HepG2 (cell line): Measurements from ENCODE around the gene FNDC8. TPM values are rescaled to one million over a fixed set of nuclear protein-coding genes. Genes with fewer than 3 reads are reported as not detected.
A peak's percentile ranks its signal among the peaks of the same experiment; 100 is the strongest.

Experiments used
- ATAC-seq: fragments of 200-7000 bp; cut with Tn5 transposase; 3 replicates; pipeline ENCODE4 v1.9.1; 2020; ENCODE audit warnings: mild to moderate bottlenecking, moderate library complexity
- BruUV-seq: library from RNA; stranded (reverse); fragments of 400-500 nt; replicated peaks from 2 replicates; lab custom pipeline; 2021; lab: Mats Ljungman, UMichigan
- CTCF ChIA-PET: fragments of 300-600 bp; formaldehyde crosslinking; extraction: SDS; loops from one replicate; lab custom pipeline; 2021; ENCODE audit warnings: low total read pairs, inconsistent platforms, low intra/inter-chr PET ratio; lab: Yijun Ruan, JAX
- POLR2A ChIA-PET: fragments of 350-600 bp; sonication (Branson Sonifier 250); formaldehyde crosslinking; loops from one replicate; lab custom pipeline; 2020; ENCODE audit warnings: antibody characterized with exemption, inconsistent platforms; lab: Yijun Ruan, JAX
- DNase-seq: peaks from one replicate; pipeline ENCODE4 v3.0.0-alpha.2; 2015; ENCODE audit warnings: low spot score
- FAIRE-seq: peaks from 3 replicates; lab custom pipeline; 2011; peaks lifted over from hg19 to GRCh38; lab: Jason Lieb, UNC
- H2AFZ ChIP-seq: one replicate; pipeline ENCODE4 v1.6.1; 2011; ENCODE audit warnings: low read length, inconsistent platforms
- H3K27ac ChIP-seq: fragments of 300-600 bp; 3 replicates; pipeline ENCODE4 v1.8.0; 2011; ENCODE audit warnings: mixed run types, mild to moderate bottlenecking, mixed read lengths, low read length, inconsistent platforms; ENCODE audit not compliant: insufficient read depth; ENCODE audit errors: extremely low read length
- H3K27me3 ChIP-seq, 2 experiments: fragments of 200-600 bp in 1 of 2; 2 replicates in 1 of 2; 3 replicates in 1 of 2; pipeline versions ENCODE4 v1.6.0 to v1.8.0; 2011; ENCODE audit warnings: low read length in 2 of 2, mild to moderate bottlenecking in 2 of 2, moderate library complexity in 2 of 2, inconsistent platforms in 1 of 2; ENCODE audit not compliant: insufficient read depth in 2 of 2, control insufficient read depth in 1 of 2
- H3K36me3 ChIP-seq, 2 experiments: fragments of 200-600 bp in 1 of 2; replicated peaks in 1 of 2; 2 replicates in 1 of 2; 3 replicates in 1 of 2; pipeline versions ENCODE4 v1.5.1 to v1.8.0; 2011; ENCODE audit warnings: low read length in 2 of 2, inconsistent platforms in 1 of 2; ENCODE audit not compliant: insufficient read depth in 2 of 2, control insufficient read depth in 1 of 2
- H3K4me1 ChIP-seq: 2 replicates; pipeline ENCODE4 v1.5.1; 2012; ENCODE audit warnings: low read length, inconsistent platforms; ENCODE audit not compliant: insufficient read depth
- H3K4me2 ChIP-seq: 2 replicates; pipeline ENCODE4 v1.6.0; 2011; ENCODE audit warnings: low read depth, low read length, inconsistent platforms
- H3K4me3 ChIP-seq, 3 experiments: fragments of 200-600 bp in 1 of 3; sonication (generic), shearing (Covaris generic) in 1 of 3; replicated peaks in 1 of 3; 2 replicates each; pipeline ENCODE4 v1.5.1; 2011 to 2016; ENCODE audit warnings: low read length in 3 of 3, inconsistent platforms in 2 of 3, low read depth in 2 of 3, mild to moderate bottlenecking in 2 of 3, control low read depth in 1 of 3, mixed read lengths in 1 of 3; ENCODE audit not compliant: insufficient read depth in 1 of 3
- H3K79me2 ChIP-seq: one replicate; pipeline ENCODE4 v1.6.1; 2011; ENCODE audit warnings: low read length, inconsistent platforms; ENCODE audit not compliant: insufficient read depth
- H3K9ac ChIP-seq: 2 replicates; pipeline ENCODE4 v1.6.0; 2011; ENCODE audit warnings: mild to moderate bottlenecking, low read depth, low read length, inconsistent platforms; ENCODE audit not compliant: insufficient read depth
- H3K9me3 ChIP-seq: 2 replicates; pipeline ENCODE4 v1.5.1; 2012; ENCODE audit warnings: mild to moderate bottlenecking, low read length
- H4K20me1 ChIP-seq: 2 replicates; pipeline ENCODE4 v1.6.0; 2011; ENCODE audit warnings: inconsistent platforms, mild to moderate bottlenecking, low read length, moderate library complexity; ENCODE audit not compliant: insufficient read depth
- ATF7 ChIP-seq, 2 experiments: fragments of 450-650 bp in 1 of 2; sonication (generic) in 1 of 2; formaldehyde crosslinking in 1 of 2; IDR thresholded peaks; 2 replicates each; pipeline versions ENCODE4 v1.4.0 to v1.6.1; 2016 to 2020; ENCODE audit warnings: antibody characterized with exemption in 1 of 2, mild to moderate bottlenecking in 1 of 2, missing genetic modification reagents in 1 of 2
- CREB1 ChIP-seq, 2 experiments: fragments of 450-650 bp in 1 of 2; IDR thresholded peaks; 2 replicates each; pipeline ENCODE4 v1.6.1; 2016 to 2017; ENCODE audit warnings: control low read depth in 1 of 2, mild to moderate bottlenecking in 1 of 2, missing compliant biosample characterization in 1 of 2, missing genetic modification characterization in 1 of 2
- PHF21A ChIP-seq: sonication (generic); formaldehyde crosslinking; IDR thresholded peaks from 2 replicates; pipeline ENCODE4 v1.5.0; 2020; ENCODE audit warnings: mild to moderate bottlenecking, missing genetic modification reagents
- SIN3A ChIP-seq: IDR thresholded peaks from 2 replicates; pipeline ENCODE4 v1.6.1; 2011; ENCODE audit warnings: low read depth, mild to moderate bottlenecking, control low read depth, low read length, borderline replicate concordance
- ZC3H13 ChIP-seq: sonication (generic); formaldehyde crosslinking; IDR thresholded peaks from 2 replicates; pipeline ENCODE4 v1.8.1; 2023; ENCODE audit warnings: mild to moderate bottlenecking, missing genetic modification reagents, moderate library complexity
- ZNF235 ChIP-seq: sonication (generic); formaldehyde crosslinking; IDR thresholded peaks from 2 replicates; pipeline ENCODE4 v1.8.1; 2023; ENCODE audit warnings: mild to moderate bottlenecking, missing genetic modification reagents, borderline replicate concordance
- ZNF550 ChIP-seq: sonication (generic); formaldehyde crosslinking; IDR thresholded peaks from 2 replicates; pipeline ENCODE4 v1.4.0; 2020; ENCODE audit warnings: mild to moderate bottlenecking, missing genetic modification reagents, borderline replicate concordance
- ZNF564 ChIP-seq: sonication (generic); formaldehyde crosslinking; IDR thresholded peaks from 2 replicates; pipeline ENCODE4 v1.8.1; 2023; ENCODE audit warnings: mild to moderate bottlenecking, missing genetic modification reagents
- WGBS: methylation state at CpG from one replicate; pipeline ENCODE4 v1.1.6; 2017; ENCODE audit warnings: low lambda C conversion rate; 5-methylcytosine and 5-hydroxymethylcytosine counted together
- in situ Hi-C: cut with HindIII; loops from 2 replicates; pipeline ENCODE4 v1.10.0; 2017; ENCODE audit warnings: low pct_unique_long_range_greater_than_20kb; ENCODE audit not compliant: extremely low pct_ligation_motif_present
- intact Hi-C: fragments of 100-400 bp; cut with micrococcal nuclease; formaldehyde crosslinking; loops from one replicate; pipeline ENCODE4 v1.10.0; 2022; ENCODE audit not compliant: unreplicated experiment
- polyA plus RNA-seq, 8 experiments: library from polyadenylated mRNA; depleted of rRNA in 3 of 8; stranded (reverse) in 7 of 8; unstranded in 1 of 8; fragments of >200 nt; fragmentation: Illumina TruSeq in 4 of 8; extraction: Trizol in 4 of 8; gene quantifications; 2 replicates each; pipeline versions ENCODE4 v1.2.1 to v1.2.3, GENCODE V29; 2011 to 2016; ENCODE audit warnings: low read depth in 4 of 8, missing spikeins in 1 of 8, mixed read lengths in 1 of 8; ENCODE audit not compliant: insufficient read depth in 1 of 8
- total RNA-seq, 5 experiments: library from RNA; depleted of rRNA; stranded (reverse); fragments of >200 nt; fragmentation: Illumina TruSeq; extraction: Trizol; gene quantifications; 2 replicates each; pipeline ENCODE4 v1.2.3, GENCODE V29; 2016; ENCODE audit warnings: low read depth in 1 of 5
- TF ChIP-seq, protein P1 (sequence below): sonication (generic); formaldehyde crosslinking; IDR thresholded peaks from 2 replicates; pipeline ENCODE4 v1.4.0; 2020; ENCODE audit warnings: mild to moderate bottlenecking, missing genetic modification reagents, borderline replicate concordance
- TF ChIP-seq, protein P2 (sequence below), 2 experiments: sonication (generic) in 1 of 2; formaldehyde crosslinking in 1 of 2; IDR thresholded peaks; 2 replicates each; pipeline versions ENCODE4 v1.5.1 to v1.6.1; 2011 to 2020; ENCODE audit warnings: borderline replicate concordance in 1 of 2, low read depth in 1 of 2, low read length in 1 of 2, mild to moderate bottlenecking in 1 of 2, missing genetic modification reagents in 1 of 2, moderate library complexity in 1 of 2

The FNDC8 gene
- total and polyA plus RNA-seq, 2 of the 13 experiments (the other 11 are each of a cell fraction or from before 2014, with no cell fraction given): not detected

DNA sequence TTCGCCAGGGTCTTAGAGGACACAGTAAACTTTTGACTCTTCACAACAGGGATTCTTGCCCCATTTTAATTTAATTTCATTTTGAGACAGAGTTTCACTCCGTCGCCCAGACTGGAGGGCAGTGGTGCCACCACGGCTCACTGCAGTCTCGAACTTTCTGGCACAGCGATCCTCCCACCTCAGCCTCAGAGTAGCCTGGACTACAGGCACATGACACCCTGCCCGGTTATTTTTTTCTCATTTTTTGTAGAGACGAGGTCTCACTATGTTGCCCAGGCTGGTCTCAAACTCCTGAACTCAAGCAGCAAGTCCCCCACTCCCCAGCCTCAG lies 21.0 kb downstream of the FNDC8 start:
- POLR2A ChIA-PET: no interaction called here
- BruUV-seq: no TSS peak

DNA sequence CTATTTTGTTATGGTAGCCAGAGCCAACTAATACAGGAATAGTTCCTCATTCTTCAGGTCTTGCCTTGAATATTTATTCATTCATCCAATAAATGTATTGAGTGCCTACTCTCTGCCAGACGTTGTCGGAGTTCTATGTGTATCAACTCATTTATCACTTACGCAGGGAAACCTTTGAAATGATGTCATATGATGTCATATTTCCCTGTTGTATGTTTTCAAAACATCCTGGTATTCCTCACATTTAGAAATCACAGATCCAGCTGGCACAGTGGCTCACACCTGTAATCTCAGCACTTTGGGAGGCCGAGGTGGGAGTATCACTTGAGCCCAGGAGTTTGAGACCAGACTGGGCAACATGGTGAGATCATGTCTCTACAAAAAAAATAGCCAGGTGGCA lies 23.4 kb downstream of the FNDC8 start:
- H3K4me1 ChIP-seq: peaks cover 39% of the 10 kb centered on the region
- DNase-seq (no peak), ATAC-seq (no peak), FAIRE-seq (no peak)
- ChIA-PET POLR2A (no interaction called here), CTCF (no interaction called here)
- H2AFZ ChIP-seq: no peak overlapping the region
- in situ Hi-C loops (no loop called here), intact Hi-C loops (no loop called here)
- WGBS: 70% methylated on average over 4 of the region's 4 CpGs
- no peak overlapping the region for H3K27ac ChIP-seq
- H3K4me3 ChIP-seq: no peak overlapping the region
- H3K36me3 ChIP-seq: peaks cover 0 to 2% of the 10 kb centered on the region in 2 experiments; a peak in 1 of 5 replicates
- TF ChIP-seq, protein P1, sequence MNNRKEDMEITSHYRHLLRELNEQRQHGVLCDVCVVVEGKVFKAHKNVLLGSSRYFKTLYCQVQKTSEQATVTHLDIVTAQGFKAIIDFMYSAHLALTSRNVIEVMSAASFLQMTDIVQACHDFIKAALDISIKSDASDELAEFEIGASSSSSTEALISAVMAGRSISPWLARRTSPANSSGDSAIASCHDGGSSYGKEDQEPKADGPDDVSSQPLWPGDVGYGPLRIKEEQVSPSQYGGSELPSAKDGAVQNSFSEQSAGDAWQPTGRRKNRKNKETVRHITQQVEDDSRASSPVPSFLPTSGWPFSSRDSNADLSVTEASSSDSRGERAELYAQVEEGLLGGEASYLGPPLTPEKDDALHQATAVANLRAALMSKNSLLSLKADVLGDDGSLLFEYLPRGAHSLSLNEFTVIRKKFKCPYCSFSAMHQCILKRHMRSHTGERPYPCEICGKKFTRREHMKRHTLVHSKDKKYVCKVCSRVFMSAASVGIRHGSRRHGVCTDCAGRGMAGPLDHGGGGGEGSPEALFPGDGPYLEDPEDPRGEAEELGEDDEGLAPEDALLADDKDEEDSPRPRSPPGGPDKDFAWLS: no peak
- TF ChIP-seq ATF7 (IDR thresholded peaks at IDR 0.05) (peak; percentile 79), ATF7 (CRISPR knock-in tag; IDR thresholded peaks at IDR 0.05) (no peak), ZNF235 (no peak), CREB1 (IDR thresholded peaks at IDR 0.05) (peak; percentile 35; the same call in 1 of the 2 replicates), CREB1 (CRISPR knock-in tag; IDR thresholded peaks at IDR 0.05) (no peak)
- no peak overlapping the region for H3K4me2 ChIP-seq
- no peak overlapping the region for H3K9ac ChIP-seq
- H3K27me3 ChIP-seq: peaks cover 7 to 33% of the 10 kb centered on the region in 2 experiments; a peak in 3 of 5 replicates
- no TSS peak for BruUV-seq
- H3K79me2 ChIP-seq: peaks cover 13% of the 10 kb centered on the region
- no peaks in the 10 kb centered on the region for H3K9me3 ChIP-seq
- H4K20me1 ChIP-seq: no peaks in the 10 kb centered on the region

More for the DNA sequence above, 21.0 kb downstream of the FNDC8 start:
- Histone ChIP-seq H3K4me2 (peak overlapping the region; percentile 93), H3K36me3 (peaks cover 11 to 25% of the 10 kb centered on the region in 2 experiments), H2AFZ (no peak overlapping the region), H3K9ac (no peak overlapping the region), H4K20me1 (no peaks in the 10 kb centered on the region), H3K27ac (no peak overlapping the region), H3K27me3 (peaks cover 5 to 15% of the 10 kb centered on the region in 2 experiments; a peak in 2 of 5 replicates), H3K4me1 (peaks cover 39% of the 10 kb centered on the region), H3K9me3 (no peaks in the 10 kb centered on the region), H3K79me2 (peaks cover 13% of the 10 kb centered on the region), H3K4me3 (peak overlapping the region in 1 of 3 experiments; percentile 86; a peak in 1 of 6 replicates)
- in situ Hi-C loops: no loop called here
- DNase-seq (no peak), ATAC-seq (peak; percentile 30), FAIRE-seq (no peak)
- intact Hi-C loops: no loop called here
- TF ChIP-seq, protein P2, sequence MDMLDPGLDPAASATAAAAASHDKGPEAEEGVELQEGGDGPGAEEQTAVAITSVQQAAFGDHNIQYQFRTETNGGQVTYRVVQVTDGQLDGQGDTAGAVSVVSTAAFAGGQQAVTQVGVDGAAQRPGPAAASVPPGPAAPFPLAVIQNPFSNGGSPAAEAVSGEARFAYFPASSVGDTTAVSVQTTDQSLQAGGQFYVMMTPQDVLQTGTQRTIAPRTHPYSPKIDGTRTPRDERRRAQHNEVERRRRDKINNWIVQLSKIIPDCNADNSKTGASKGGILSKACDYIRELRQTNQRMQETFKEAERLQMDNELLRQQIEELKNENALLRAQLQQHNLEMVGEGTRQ (IDR thresholded peaks at IDR 0.05; ENCODE audit: low read depth, low read length): no peak
- TF ChIP-seq, protein P2 (CRISPR knock-in tag; IDR thresholded peaks at IDR 0.05; ENCODE audit: borderline replicate concordance): 0 out of 2 replicates have a peak, but pooled peaks have one; percentile 13
- TF ChIP-seq SIN3A (no peak), ZNF550 (CRISPR knock-in tag) (0 out of 2 replicates have a peak, but pooled peaks have one; percentile 0), PHF21A (CRISPR knock-in tag) (0 out of 2 replicates have a peak, but pooled peaks have one; percentile 6), ZNF564 (CRISPR knock-in tag) (peak; percentile 7; the same call in 1 of the 2 replicates), ZC3H13 (CRISPR knock-in tag) (no peak)
- 54% methylated on average over 8 of the region's 8 CpGs for WGBS
- CTCF ChIA-PET: interaction anchor here (1.2 to 1.4 kb wide), 2 partner anchors 23 to 53 kb away, joined by 3 to 4 read pairs; partner anchors contain the start of gene RAD51D
